HG03103 (cell line): ENCODE data around the gene ERH.
A peak's percentile ranks its signal among the peaks of the same experiment; 100 is the strongest.
"Not testable (repeated sequence)": the region's sequence is repeated elsewhere in the genome, so short reads cannot be mapped to it uniquely, and the experiment has no call there.

Experiments
- ATAC-seq: cut with Tn5 transposase; IDR thresholded peaks from one replicate; pipeline ENCODE4 v1.9.1; 2021; ENCODE audit warnings: low read depth; ENCODE audit not compliant: unreplicated experiment

ERH gene

GRCh38 chr14:69398053-69398817, at the start of gene ERH, which contains the start of gene SLC39A9:
Gene ERH (minus strand): TSS chr14:69398299. CDS start chr14:69398233, 66 bp downstream.
Gene SLC39A9 (plus strand): TSS chr14:69398692. CDS start chr14:69399370, 678 bp downstream.
- ATAC-seq = peak; percentile 81

GRCh38 chr14:69443296-69443805, 45.3 kb upstream of the ERH start:
- no peak for ATAC-seq

DNA sequence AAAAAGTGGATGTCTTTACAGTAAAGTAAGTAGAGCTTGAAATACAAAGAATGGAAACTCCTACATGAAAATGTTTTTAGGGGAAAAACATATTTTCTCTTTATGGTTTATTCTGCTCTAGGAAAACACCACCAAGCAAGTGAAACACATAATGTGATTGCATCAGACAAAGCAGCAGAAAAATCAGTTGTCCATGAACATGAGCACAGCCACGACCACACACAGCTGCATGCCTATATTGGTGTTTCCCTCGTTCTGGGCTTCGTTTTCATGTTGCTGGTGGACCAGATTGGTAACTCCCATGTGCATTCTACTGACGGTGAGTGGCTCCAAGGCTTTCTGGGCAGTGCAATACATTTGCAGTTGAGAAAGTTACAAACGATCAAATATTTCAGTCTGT, 43.8 kb upstream of the ERH start:
- ATAC-seq = no peak

DNA sequence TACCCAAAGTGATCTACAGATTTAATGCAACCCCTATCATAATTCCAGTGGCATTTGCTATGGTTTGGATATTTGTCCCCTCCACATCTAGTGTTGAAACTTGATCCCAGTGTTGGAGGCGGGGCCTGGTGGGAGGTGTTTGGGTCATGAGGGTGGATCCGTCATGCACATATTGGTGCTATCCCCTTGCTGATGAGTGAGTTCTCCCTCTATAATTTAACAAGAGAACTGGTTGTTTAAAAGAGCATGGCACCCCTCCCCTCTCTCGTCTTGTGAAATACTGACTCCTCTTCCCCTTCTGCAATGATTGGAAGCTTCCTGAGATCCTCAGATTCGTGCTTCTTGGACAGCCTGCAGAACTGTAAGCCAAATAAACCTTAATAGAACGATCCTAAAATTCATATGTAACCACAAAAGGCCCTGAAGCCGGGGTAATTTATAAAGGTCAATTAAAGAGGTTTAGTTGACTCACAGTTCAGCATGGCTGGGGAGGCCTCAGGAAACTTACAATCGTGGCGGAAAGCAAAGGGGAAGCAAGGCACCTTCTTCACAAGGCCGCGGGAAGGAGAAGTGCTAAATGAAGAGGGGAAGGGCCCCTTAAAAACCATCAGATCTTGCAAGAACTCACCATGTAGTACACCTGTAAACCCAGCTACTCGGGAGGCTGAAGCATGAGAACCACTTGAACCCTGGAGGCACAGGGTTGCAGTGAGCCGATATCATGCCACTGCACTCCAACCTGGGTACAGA, 41.6 kb upstream of the ERH start:
- no peak for ATAC-seq

DNA sequence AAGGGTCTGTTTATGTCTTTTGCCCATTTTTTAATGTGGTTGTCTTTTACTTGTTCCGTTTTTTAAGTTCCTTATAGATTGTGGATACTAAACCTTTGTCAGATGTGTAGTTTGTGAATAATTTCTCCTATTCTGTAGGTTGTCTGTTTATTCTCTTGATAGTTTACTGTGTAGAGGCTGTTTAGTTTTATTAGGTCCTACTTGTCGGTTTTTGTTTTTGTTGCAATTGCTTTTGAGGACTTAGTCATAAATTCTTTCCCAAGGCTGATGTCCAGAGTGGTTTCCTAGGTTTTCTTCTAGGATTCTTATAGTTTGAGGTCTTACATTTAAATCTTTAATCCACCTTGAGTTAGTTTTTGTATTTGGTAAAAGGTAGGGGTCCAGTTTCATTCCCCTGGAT, 34.3 kb upstream of the ERH start:
- ATAC-seq = no peak

DNA sequence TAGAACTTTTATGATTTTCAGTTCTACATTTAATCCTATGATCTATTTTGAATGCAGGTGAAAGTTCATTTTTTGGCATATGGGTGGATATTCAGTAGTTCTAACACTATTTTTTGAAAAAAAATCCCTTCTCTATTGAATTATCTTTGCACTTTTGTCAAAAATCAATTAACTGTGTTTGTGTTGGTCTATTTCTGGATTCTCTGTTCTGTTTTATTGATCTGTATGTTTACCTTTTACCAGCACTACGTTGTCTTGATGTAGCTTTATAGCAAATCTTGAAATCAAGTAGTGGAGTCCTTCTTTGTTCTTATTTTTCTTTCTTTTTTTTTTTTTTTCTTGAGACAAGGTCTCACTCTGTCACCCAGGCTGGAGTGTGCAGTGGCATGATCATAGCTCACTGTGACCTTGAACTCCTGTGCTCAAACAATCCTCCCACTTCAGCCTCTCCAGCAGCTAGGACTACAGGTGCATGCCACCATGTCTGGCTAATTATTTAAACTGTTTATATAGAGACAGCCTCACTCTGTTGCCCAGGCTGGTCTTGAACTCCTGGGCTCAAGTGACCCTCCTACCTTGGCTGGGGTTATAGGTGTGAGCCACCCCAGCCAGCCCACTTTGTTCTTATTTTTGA, 32.3 kb upstream of the ERH start:
- no peak for ATAC-seq

GRCh38 chr14:69429643-69430042, 31.5 kb upstream of the ERH start:
- no peak for ATAC-seq

DNA sequence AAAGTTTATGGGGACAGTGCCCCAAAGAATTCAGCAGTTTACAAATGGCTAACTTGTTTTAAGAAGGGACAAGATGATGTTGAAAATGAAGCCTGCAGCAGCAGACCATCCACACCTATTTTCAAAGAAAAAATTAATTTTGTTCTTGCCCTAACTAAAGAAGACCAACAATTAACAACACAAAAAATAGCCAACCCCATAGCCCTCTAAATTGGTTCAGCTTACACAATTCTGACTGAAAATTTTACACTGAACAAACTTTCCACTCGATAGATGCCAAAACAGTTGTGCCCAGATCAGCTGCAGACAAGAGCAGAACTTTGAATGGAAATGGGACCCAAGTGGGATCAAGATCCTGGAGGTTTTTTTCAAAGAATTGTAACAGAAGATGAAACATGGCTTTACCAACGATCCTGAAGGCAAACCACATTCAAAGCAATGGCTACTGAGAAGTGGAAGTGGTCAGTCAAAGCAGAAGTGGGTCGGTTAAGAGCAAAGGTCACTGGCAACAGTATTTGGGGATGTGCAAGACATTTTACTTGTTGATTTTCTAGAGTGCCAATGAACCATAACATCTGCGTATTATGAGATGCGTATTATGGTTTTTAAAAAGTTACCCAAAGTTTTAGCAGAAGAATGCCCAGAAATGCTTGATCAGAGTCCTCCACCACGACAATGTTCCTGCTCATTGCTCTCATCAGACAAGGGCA, 30.3 kb upstream of the ERH start:
- no peak for ATAC-seq

GRCh38 chr14:69427596-69427995, 29.5 kb upstream of the ERH start:
- no peak for ATAC-seq

DNA sequence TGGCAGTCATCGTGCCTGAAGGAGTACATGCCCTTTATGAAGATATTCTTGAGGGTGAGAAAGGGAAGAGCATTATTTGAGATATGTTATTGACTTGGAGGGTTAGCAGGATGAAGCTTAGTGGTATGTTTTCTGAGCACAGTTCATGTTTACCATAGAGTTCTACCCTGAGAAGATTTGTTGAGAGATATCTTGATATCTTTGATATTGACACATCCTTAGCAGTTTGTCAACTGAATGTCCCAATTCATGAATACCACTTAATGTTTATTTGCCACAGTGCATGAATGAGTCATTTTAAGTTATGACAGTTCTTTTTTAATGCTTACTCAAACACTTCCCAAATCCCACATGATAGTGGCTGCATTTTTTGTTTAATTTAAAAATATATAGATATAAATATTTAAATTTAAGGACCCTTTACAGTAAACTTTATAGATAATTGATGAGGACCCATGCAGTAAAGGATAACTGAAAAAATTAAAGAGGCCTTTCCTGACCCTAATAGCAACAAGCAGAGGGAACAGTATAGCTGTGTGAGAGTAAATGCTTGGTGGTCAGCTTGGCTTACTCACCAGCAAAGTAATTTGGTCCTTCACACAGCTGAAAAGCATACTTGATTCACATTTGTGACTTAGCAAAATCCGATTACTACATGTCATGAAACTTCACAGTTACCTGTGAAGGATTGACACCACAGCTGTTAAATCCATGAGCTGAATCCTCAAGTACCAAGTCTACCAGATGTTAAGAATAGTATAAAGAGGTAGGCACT, 26.2 kb upstream of the ERH start:
- no peak for ATAC-seq

- no peak for ATAC-seq
Measured at GRCh38 chr14:69423279-69423678, 25.2 kb upstream of the ERH start.

DNA sequence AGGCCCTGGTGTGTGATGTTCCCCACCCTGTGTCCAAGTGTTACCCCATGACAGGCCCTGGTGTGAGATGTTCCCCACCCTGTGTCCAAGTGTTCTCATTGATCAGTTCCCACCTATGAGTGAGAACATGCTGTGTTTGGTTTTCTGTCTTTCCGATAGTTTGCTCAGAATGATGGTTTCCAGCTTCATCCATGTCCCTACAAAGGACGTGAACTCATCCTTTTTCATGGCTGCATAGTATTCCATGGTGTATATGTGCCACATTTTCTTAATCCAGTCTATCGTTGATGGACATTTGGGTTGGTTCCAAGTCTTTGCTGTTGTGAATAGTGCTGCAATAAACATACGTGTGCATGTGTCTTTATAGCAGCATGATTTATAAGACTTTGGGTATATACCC, 18.0 kb upstream of the ERH start:
- not testable (repeated sequence) for ATAC-seq

GRCh38 chr14:69413483-69413882, 15.4 kb upstream of the ERH start:
- no peak for ATAC-seq

GRCh38 chr14:69408331-69408960, 10.3 kb upstream of the ERH start:
- ATAC-seq = no peak

DNA sequence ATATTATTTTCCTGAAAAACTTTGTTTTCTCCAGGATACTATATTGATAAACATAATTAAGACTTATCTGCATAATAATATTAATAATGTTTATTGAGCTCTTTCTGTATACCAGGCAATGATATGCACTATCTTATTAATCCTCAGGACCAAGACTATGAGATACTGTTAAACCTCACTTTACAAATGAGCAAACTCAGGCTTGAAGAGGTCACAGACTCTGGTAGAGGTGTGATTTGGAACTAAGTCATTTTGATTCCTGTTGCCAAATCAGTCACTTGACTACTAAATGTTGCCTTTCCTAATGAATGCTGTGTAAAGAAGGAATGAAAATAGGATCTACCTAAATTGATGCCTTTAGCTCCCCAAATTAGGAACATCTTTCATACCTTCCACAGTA, 7.7 kb upstream of the ERH start:
- no peak for ATAC-seq

DNA sequence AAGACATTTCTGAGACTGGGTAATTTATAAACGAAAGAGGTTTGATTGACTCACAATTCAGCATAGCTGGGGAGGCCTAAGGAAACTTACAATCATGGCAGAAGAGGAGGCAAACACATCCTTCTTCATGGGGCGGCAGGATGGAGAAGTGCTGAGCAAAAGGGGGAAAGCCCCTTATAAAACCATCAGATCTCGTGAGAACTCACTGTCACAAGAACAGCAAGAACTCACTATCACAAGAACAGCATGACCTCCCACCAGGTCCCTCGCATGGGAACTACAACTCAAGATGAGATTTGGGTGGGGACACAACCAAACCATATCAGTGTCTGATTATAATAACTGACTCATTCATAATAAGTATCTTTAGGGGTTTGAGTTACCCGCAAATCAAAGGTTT, 6.8 kb upstream of the ERH start:
- ATAC-seq = no peak

DNA sequence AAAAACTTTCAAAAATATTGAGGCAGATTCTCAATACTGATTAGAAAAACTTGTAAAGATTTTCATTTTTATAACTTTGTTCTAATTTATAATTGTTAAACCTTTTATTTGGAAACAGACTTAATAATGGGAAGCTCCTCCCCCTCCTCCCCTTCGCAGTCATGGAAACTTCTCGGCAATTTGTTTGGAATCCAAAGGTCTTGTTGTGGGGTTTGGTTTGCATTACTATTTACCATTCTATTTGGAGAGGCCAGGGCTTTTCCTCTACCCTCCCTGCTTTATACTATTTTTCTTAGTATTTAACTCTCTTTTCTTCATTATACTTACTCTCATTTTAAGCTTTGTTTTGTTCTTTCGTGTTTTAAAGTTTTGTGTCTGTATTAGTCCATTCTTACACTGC, 6.4 kb upstream of the ERH start:
- no peak for ATAC-seq

GRCh38 chr14:69401841-69402240, 3.7 kb upstream of the ERH start:
- no peak for ATAC-seq

DNA sequence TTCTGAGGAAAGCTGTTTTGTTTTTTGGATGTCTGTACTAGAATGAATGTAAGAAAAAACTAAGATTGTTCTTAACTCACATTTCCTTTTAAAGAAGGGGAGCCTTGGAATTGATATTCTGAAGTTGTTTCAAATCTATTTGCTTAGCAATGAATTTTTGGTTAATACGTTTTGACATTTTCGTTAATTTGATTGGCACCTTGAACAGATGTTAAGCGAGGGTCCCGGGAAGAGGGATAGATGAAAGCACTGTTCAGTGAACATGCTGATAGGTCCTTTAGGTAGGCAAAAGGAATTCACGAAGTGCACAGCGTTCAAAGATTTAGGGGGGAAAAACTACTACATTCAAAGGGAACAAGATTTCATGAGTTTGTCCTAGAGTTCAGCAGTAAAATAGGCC, 2.1 kb upstream of the ERH start:
- ATAC-seq = no peak
